CD4-positive, alpha-beta T cell treated with Interleukin-4 for 1 hour (primary cell): ENCODE measurements around the gene FRS3.

Source experiments
- DNase-seq, 2 donors: peaks; one replicate each; pipeline ENCODE4 v3.0.0-alpha.2; 2020 to 2022

Gene FRS3

DNA sequence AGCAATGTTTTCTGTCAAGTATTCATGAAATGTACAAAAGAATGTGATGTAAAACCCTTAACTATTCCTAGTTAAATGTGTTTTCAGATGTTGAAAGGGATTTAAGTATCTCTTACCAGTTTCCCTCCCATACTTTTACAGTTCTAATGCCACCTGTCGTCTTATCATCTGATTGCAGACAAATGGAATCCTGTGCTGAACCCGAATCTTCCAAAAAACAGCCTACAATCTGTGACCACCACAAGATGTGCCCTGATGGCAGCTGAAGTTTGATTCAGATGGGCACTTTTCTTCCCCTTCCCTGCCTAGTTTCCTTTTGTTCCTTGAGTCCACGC, 9.7 kb upstream of the FRS3 start:
- no peak for DNase-seq

DNA sequence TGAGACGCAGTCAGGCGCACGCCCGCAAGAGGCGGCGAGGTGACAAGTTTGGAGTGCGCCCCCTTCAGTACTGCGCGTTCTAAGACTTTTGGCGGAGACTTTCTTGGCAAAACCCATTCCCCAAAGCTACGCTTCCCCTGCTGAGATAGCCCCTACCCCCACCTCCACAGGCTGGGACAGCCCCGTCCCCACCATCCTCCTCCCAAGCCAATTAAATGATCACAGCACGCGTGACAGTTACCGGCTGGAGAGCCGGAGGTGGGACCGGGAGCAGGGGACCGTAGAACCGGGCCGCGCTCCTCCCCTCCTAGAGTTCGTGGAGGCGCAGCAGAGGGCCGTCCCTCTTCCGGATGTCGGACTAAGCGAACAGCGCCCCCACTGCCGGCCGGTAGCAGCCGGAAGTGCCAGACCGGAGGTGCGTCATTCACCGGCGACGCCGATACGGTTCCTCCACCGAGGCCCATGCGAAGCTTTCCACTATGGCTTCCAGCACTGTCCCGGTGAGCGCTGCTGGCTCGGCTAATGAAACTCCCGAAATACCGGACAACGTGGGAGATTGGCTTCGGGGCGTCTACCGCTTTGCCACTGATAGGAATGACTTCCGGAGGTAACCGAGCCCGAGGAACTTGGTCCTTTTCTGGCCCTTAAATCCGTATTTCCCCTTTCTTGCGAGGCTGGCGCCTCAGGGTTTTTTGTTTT, 7.7 kb upstream of the FRS3 start, which contains the start of gene TOMM6:
Gene TOMM6, plus strand, starts transcription at position 476 of the 699 bp plus-strand sequence. Its CDS starts 4 bp downstream, at position 480.
- DNase-seq: peak; percentile 93 to 95

DNA sequence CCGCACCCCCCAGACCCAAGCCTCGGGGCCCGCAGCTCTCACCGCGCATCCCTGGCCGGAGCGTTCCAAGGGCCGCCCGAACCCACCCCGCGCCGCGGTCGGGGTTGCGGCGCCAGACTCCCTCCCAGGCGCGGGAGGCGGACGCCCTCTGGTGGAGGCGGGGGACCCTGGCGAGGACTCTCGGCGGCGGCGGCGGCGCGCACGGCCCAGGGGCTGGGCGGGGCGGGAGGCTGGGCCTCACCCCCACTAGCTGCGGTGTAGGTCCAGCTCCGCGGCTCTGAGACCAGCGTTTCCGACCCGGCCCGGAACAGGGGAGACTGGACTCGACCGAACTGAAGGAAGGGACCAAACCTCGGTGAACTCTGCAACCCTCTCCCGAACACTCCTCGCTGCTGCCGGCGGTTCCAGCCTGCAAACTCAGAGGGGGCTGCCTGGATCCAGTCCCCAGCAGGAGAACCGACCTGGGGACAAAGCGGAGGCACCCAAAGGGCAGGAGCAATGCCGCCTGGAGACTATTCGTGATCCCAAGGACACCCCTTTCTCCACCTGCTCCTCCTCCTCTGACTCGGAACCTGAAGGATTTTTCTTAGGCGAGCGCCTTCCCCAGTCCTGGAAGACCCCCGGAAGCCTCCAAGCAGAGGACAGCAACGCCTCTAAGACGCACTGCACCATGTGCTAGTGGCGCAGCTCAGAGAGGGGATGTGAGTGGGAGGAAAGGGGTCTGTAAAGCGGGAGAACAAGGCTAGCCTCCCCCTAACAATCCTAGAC, 6.9 kb upstream of the FRS3 start:
- DNase-seq: peak; percentile 83 to 87

DNA sequence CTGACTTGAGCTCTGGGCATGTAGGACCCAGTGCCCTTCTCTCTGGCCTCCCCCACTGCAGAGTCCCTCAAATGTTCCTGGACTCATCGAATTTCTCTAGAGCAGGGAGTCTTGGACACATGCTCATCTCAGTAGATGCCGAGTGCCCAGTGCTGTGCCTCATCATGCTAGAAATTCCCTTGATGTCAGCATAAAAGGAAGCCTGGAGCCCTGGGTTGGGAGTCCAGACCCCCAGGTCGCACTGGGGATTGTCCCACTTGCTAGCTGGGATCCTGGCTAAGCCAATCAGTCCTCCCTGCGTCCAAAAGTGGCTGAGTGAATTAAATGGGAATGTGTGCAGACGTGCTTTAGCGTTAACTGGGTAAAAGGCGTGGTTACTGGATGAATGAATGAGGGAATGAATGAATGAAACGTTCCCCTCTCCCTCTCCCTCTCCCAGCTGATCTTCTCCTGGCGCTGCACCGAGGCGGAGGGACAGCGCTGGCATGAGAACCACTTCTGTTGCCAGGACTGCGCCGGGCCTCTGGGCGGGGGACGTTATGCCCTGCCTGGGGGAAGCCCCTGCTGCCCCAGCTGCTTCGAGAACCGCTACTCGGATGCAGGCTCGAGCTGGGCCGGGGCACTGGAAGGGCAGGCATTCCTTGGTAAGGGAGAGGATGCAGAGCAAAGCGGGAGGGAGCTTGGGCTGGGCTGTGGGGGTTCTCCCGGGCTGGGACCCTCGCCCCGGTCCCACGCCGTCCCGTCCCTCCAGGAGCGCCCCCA, 6.2 kb upstream of the FRS3 start:
- no peak for DNase-seq

DNA sequence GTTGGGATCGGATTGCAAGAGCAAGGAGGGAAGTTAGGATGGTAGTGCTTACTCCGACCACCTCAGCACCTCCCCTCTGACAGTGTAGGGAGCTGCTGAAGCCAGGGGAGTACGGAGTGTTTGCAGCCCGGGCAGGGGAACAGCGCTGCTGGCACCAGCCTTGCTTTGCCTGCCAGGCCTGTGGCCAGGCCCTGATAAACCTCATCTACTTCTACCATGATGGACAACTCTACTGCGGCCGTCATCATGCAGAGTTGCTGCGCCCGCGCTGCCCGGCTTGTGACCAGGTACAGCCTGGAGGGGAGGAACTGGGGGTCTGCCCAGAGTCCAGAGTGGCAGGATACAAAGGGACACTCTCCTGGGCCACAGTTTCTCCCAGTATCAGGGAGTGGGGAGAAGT, 5.6 kb upstream of the FRS3 start:
- DNase-seq: no peak

DNA sequence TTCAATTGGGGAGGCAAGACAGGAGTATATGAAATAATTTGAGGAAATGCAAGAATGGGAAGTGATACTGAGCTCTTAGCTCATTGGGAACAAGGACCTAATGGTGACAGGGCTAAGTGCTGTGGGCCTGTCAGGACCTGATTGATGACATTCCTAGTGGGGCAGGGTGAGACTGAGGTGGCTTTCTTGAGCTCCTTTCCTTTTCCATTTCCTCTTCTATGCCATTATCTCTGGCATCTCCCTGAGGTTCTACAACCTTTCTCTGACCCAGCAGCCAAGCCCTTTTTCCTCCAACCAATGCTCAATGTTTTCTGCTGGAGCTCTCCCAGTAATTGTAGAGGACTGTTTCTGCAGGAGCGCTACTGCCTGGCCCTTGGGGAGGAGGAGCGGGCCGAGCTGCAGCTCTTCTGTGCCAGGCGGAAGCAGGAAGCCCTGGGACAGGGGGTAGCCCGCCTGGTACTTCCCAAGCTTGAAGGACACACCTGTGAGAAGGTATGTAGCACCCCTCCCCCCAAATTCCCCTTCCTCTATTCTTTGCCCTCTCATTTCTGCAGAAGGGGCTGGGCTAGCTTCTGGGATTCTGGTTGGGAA, 5.0 kb upstream of the FRS3 start:
- no peak for DNase-seq

DNA sequence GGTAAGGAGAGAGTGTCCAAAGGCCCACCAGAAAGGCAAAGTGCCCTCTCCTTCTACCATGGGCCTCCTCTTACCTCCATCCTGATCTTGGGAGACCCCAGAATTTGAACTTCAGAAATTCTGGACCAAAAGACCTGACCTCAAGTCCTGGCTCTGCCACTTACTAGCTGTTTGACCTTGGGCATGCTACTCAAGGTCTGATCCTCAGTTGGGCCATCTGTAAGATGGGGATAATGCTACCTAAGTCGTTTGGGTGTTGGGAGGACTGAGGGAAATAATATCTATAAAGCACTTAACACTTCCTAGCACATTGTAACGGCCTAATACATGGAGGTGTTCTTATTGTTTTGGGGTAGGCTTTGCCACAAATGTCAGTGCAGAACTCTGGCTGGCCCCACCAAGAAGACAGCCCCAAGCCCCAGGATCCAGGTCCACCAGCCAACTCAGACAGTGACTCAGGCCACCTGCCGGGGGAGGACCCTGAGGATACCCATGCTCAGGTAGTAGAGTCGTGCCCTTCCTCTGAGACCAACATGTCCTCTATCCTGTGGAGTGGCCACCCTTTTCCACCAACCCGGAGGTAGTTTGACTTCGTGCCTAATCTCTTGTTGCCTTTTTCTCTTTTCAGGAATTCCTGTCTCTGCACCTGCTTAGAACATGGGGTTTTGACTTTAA, 3.5 kb upstream of the FRS3 start:
- no peak for DNase-seq

DNA sequence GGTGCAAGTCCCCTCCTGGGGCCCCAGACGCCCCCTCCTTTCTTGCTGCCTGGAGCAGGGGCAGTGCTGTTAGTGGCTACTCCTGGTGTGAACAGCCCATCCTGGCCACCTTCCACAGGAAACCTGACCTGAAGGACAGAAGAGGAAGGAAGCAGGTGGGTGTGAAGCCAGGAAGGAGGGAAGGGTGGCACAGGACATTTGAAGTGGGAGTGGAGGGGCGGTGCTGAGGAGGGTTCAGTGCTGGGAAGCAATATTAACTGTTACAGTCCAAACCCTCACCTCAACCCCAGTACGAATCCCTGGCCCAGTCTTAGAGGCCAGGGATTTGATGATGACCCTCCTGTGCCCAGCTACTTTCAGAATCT, 1.6 kb upstream of the FRS3 start:
- no peak for DNase-seq

DNA sequence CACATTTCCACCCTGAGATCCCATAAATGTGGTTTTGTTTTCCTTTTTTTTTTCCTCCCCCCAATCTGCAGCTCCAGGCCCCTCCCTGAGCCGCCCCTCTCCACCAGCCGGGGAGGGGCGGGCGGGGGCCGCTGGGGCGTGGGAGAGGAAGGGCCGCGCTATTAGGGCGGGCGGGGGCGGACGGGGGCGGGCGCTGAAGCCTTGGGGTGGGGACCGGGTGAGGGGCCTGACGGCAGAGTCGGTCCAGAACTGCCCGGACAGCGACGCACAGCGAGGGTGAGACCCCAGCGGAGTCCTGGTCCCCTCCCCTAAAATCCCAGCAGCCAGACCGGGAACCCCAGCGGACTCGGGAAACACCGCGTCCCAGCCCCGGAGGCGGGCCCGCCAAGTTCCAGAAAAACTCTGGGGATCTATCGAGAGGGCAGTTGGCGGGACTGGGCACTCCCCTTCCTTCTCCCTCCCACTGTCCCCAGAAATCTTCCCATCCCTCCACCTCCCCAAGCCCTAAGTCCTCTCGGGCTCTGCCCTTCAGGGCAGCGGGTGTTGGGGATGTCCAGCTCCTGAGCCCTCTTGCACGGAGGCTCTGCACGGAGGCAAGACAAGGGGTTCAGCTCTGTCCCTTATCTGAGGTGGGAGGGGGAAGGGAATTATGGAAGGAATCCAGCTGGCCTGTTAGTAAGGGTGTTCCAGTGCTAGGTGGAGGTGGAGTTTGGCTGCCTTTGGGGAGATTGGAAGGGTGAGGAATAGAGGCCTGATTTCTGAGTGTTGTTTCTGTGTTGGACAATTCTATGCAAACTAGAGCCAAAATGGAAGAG, 1.1 kb upstream of the FRS3 start, which contains the start of gene PRICKLE4:
Gene PRICKLE4, plus strand, starts transcription at position 232 of the 815 bp plus-strand sequence. CDS start 2,692 bp downstream, outside the sequence.
- no peak for DNase-seq

DNA sequence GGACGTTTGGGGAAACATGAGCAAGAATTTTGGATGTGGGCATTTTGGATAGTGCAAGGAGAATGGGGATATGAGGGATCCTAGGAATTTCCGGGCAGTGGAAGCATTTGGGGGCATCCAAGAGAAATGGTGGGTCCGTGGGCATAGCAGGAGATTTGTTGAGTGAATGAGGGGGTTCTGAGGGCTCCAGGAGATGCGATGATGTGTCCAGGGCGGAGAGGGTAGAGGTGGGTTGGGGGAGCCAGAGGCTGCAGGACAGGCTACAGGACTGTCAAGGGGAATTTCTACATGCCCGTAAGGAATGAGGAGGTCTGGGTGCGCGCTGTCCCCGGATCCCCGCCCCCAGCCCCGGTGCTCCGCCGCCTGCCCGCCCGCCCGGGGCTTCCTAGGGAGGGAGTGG, 364 bp downstream of the FRS3 start:
- DNase-seq: no peak

DNA sequence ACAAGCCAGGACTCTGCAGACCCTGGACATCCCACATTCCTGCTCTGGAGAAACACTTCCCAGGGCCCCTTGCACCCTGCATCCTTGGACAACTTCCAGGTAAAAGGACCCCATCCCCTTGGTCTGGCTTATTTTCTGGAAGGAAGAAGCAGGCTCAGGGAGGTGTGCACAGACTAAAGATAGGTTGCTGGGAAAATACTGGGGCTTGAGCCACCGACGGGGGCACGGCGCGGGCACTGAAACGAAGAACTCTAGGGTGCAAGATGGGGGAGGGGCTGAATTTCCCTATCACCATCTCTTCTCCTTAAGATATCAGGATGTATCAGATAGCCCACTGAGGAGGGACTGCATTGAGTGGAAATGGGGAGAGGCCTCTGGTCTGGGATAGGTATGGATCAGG, 805 bp downstream of the FRS3 start:
- no peak for DNase-seq

DNA sequence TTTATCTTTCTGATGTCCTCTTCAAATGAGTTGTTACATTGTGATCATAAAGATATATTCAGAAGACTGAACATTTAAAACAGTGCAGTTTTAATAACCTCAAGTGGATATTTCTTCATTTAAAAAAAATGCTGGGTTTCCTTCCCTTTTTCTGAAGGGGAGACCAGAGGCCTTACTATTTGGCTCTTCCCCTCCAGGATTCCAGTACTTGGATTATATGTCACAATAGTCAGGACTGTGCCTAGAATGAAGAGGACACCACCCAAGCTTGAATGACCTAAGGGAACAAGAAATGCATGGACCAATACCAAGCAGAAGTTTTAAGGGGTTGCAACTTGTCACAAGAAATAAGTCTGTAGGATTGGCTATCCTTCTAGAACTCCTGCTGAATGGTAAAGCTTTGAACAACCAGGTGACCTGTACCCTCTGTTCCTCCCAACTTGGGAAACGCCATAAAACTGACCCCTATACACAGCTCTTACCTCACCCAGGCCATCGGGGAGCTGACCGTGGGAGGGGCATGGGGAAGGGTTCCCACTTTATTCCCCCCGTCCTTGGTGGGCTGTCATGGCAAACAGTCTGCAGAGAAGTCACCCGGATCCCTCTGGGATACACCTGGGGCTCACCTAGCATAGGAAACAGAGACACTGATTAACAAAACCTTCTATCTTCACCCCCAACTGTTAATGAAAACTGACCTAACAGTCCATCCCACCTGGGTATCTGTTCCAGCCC, 2.0 kb downstream of the FRS3 start:
- no peak for DNase-seq

DNA sequence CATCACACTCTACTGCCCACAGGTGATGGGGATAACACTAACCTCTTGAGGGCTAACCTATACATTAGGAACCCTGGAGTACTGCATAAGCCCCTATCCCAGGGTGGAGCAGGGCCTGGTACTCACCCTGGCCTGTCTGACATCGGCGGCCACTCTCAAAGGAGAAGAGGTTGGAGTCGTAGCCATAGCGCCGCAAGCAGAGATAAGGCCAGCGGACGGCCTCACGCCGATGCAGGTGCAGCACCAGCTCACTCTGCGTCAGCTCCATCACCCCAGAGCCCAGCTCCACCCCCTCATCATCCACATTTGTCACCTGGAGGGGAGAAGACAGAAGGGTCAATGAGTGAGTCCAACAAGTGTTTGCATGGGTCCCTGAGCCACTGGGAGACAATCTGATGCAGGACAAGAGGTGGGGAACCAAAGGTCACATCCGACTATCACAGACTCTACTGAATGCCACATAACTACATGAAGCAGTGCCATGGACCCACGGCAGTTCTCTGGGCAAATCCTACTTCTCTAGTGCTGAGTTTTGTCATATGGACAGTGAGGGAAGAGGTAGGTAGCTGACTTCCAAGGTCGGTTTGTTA, 4.3 kb downstream of the FRS3 start:
- no peak for DNase-seq

DNA sequence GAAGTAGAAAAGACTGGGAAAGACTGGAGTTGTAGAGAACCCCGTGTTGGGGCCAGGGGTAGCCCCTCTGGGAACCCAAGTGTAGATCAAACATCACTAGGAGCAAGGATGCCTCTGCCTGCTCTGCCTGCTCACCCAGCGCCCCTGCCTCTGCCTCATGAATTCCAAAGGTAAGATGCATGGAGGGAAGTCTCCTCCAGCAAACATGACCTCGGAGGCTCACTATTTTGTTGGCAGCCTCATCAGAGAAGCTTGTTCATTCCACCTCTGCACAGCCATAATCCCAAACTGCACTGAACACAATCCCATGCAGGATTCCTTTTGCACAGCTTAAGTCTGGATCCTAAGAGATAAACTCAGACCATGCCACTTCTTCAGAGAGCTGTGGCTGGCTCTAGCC, 4.9 kb downstream of the FRS3 start:
- no peak for DNase-seq

DNA sequence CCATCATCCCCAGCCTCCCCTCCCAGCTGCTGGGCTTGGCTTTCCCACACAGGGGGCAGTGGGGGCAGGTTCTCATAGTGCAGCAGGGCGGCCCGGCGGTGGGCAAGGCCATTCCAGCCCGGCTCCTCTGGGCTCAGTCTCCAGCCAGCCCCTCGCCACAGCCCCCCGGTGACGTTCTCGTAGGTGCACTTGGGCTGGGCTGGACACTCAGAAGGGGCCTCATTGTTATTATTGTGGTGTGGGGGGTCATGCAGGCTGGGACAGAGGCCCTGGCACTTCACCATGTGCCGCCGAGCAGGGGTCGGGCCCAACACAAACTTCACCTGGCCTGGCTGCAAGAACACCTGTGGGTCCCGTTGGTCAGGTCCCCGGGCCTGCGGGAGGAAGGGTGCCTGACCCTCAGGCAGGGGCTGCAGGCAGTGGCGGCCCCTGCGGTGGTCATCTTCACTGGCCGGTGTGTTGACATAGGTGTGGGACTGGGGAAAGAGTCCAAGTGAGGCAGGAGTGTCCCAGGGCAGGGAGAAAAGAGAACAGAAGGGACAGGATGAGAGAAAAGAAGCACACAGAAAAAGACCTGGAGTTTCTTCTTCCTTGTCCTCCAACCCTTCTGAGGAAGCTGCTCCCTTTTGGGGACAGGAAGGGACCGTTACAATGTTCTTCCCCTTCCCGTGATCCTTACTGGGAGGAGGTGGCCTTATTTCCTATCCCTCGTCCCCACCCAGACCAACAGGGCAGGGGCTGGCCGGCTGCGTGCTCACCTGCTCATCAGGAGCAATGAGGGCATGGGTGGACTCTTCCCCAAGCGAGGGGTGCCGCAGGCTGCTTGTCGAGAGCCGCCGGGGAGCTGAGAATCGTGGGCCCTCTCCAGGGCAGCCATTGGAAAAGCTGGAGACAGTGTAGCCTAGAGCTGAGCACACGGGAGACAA, 8.4 kb downstream of the FRS3 start:
- DNase-seq: no peak

DNA sequence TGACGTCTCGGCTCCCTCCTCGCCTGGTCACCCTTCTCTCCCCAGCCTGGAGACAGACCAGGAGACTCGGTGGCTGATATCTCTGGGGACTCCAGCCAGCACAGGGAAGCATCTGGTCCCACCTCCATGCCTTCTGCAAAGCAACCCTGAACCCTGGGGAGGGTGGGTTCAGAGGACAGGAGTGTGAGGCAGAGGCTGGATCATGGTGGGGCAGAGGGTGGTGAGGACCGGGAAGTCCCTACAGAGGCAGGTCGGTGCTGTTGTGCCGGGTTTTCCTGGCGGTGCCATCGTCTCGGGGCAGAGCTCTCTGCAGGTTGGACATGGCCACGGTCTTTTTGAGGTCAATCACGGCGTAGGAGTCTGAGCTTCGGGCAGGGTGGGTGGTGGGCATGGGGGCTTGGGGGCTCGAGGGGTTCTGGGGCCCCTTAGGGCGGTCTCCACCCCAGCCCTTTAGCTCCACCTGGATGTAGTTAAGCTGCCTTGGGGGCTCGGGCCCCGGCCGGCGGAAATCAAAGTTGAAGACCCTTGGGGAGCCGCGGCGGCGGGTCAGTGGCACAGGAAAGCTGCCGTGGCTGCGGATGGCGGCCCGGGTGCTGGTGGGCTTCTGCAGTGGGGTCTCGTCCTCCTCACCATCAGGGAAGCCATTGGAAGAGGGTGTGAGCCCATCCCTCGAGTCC, 9.2 kb downstream of the FRS3 start:
- no peak for DNase-seq

DNA sequence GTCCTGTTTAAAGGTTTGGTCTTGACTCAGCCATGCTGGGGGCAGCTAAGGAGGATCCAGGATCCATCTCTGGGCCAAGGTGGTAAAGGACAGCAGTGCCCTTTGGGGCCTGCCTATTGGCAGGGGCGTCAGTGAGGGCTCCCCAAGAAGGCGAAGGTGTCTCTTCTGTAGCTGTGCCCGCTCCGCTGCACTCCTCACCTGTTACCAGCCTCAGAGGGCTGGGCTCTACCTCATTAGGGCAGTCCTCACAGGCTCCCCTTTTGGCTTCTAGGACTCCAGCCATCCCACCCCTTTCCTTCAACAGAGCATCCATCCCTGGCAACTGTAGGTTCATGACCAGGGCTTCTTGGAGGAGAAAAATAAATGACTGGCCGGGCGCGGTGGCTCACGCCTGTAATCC, 10.3 kb downstream of the FRS3 start:
- DNase-seq: no peak

DNA sequence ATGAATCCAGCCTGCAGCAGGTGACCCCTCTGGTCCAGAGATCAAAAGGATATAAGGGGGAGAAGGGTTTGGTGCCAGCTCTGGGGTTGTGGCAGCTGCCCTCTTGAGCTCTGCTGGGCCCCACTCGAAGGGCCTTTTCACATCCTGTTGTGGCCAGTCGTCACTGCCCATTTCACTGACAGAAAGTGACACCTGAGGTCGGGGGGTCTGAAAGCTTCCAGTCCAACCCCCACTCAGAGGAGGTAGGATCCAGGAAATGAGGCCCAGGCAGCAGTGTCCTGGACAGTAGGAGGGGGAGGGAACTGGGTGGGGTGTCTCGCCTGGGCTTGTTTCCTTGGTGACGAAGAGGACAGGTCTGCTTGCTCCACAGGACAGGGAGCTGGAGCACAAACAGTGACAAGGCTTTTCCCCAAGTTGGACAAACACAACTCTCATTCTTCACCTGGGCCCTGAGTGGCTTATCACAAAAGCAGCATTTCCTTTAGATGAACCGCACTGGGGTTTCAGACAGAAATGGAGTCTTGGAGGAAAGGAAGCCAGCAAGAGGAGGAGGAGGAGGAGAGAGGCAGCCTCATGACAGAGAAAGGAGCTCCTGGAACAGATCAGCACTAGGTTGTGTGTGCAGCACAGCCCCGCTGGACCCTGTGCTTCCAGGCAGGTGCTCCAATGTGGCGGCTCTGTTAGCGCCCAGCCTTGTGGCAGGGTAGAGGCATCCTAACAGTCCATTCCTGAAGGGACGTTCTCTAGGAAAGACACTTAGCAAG, 11.0 kb downstream of the FRS3 start:
- DNase-seq: no peak
